ENCODE results near the gene MYADML2.

Gene MYADML2

GRCh38 chr17:81935709-81936084, 11.3 kb downstream of the MYADML2 start:
- DNase-seq = no peak

DNA sequence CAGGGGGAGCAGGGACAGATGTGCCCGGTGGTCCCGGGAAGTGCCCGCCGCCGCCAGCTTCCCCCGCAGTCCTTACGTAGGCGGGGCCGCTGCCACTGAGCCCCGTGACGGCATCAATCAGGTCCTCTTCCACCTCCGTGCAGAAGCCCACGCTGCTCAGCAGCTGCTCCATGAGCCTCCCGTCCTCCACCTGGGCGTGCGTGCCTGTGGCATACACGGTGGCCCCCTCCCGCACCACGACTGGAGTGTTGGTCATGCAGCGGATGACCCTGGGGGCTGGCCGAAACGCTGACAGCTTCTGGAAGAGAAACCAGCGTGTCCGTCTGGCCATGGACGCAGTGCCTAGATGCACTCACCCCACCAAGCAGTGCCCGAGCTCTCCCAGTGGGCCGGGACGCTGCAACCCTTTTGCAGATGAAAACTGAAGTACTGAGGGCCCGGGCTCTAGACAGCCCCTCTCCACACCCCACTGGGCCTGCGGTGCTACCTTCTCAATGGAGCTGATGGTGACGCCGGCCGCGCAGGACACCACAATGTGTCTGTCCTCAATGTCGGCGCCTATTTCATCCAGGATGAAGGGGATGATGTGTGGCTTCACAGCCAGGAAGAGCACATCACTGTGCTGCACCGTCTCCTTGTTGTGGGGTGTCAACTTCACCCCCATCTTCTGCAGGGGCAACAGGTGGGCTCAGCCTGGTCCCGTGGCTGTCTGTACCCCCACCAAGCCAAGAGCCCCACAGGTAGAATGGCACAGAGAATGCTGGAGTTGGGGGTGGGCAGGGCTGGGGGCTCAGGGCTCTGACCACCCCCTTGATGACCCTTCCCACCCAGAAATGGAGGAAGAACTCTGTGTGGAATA, 12.0 kb downstream of the MYADML2 start:
- DNase-seq = no peak

DNA sequence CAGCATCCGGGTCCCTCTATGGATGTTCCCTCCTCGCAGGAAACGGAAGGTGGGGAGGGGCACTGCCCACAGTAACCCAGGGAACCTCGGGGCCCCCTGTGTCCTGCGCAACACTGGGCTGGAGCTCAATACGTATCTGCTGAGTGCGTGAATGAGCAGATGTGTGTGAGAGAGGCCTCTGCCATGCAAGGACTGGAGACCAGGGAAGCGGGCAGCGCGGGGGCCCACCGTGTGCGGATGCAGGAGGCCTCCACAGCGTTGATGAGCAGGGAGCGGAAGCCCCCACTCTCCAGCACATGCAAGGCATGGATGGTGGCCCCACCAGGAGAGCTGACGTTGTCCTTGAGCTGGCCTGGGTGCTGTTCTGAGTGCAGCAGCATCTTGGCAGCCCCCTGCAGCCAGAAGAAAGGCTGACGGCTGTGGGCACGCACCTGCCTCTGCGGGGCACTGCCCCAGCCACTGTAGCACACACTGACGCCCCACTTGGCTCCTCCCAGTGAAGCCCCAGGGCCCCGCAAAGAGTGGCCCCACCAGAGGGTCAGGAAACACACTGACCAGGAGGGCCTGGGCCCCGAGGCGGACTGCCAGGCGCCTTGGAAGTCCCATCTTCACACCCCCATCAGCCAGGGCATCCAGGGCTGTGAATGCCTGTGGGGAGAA, 12.8 kb downstream of the MYADML2 start:
- no peak for DNase-seq

DNA sequence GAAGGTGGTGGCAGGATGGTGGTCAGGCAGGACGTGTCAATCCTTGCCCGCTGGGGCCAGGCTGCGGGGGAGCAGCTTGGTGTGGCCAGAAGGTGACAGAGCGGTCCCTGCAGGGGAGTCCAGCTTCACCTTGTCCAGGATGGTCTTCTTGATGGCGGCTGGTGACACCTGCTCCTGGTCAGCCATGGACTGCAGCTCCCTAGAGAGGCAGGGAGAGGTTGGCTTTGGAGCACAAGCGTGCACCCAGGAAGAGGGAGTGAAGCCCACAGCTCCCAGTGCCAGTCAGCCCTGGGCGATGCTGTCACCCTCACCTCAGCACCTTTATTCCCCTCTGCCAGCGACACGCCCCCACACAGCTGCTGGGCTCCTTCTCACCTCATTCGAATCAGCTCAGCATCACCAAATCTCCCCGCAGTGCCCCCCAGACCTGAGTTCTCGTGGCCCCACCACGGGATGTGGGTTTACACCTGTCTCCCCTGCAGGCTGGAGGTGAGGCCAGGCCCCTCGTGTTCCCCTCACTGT, 13.8 kb downstream of the MYADML2 start:
- DNase-seq = no peak

- DNase-seq = no peak
These were observed 14.6 kb downstream of the MYADML2 start for GRCh38 chr17:81932333-81932983.

GRCh38 chr17:81931557-81932332, 15.3 kb downstream of the MYADML2 start:
- DNase-seq = no peak

- DNase-seq = no peak
These were observed 15.9 kb downstream of the MYADML2 start for GRCh38 chr17:81931189-81931556.

DNA sequence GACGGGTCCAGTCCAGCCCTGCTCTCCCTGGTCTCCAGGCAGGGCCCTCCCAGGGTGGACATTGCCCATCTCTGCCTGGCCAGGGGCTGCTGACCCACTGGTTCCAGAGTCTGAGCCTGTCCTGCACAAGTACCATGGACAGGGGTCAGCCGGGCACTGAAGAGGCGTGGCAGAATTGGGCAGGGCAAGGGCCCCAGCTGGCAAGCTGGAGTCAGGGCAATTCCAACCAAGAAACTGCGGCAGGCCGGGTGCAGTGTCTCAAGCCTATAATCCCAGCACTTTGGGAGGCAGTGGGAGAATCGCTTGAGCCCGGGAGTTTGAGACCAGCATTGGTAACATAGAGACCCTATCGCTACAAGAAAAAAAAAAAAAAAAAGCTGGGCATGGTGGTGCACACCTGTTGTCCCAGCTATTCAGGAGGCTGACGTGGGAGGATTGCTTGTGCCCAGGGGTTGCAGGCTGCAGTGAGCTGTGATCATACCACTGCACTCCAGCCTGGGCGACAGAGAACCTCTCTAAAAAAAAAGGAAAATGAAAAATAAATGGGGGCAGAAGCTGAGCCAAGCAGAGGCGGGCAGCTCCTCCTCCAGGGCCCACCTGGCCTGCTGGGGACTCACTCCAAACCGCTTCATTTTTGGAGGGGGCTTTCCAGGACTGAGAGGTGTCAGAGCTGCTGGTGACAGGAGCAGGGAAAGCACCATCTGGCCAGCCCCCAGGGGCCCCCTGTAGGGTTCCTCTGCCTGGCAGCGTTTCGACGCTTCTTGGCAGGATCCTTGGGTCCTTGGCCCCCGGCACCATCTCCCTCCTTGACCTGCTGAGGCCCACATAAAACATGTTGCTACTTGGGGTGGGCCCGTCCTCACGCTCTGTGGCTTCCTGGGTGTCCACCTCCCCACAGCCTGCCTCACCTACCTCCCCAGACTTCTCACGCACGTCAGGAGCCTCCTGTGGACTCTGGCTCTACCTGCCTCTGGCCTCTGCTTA, 16.6 kb downstream of the MYADML2 start:
- DNase-seq = no peak

DNA sequence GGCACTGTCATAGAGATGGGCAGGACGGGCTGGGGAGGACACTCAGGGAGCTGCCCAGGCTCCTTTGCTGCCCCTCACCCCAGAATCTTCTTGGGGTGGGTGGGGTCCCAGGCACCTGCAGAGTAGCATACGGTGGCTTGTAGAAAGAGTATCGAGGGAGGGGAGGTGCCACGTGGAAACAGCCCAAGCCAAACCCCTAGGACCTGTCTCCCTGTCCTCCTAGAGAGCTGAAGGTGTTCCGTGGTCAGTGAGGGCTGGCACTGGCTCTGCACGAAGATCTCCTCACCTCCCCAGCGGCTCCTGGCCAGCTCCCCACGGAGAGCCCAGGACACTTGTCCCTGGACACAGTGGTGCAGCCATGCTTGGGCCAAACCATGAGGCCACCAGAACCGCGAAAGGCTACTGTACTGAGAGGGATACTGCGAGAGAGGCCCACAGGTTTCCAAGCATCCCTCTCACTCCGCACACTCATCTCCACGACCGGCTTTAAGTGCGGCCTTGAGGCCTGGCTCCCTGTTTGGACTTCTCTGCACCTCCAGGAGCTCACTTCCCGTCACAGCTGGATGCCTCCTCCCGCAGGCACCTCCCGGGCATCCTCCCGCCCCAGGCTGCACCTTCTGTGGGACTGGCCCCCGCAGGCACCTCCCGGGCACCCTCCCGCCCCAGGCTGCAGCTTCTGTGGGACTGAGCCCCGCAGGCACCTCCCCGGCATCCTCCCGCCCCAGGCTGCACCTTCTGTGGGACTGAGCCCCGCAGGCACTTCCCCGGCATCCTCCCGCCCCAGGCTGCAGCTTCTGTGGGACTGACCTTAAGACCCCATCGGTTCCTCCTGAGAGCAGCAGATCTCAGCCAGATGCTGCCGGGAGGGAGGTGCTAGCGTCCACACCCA, 17.5 kb downstream of the MYADML2 start:
- DNase-seq = no peak

- no peak for DNase-seq
These were observed 18.3 kb downstream of the MYADML2 start for GRCh38 chr17:81928544-81929252.

- DNase-seq = peak; percentile 52 to 90
These were observed 19.1 kb downstream of the MYADML2 start, which contains the start of gene MAFG for GRCh38 chr17:81927653-81928543. TSS of gene MAFG (minus strand) at chr17:81927735. CDS start at chr17:81923185, 4,550 bp downstream.

DNA sequence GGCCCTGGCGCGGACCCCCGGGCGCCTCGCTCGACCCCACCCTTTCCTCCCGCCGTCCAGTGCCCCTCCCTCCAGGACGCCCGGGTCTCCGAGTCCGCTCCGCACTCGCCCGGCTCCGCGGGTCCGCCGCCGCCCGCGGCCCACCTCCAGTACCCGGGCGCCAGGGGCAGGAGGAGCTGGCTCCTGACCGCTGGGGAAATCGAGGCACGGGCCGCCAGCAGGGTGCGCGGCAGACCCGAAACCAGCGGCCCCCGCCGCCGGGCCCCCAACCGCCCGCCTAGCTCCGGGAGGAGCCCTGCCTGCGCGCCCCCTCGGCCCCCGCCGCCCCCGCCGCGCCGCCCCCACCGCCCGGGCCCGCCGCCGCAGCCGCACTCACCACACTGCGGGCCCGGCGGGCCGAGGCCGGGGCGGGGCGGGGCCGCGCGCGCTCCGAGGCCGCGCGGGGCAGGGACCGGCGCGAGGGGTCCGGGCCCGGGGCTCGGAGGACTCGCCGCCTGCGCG, 19.8 kb downstream of the MYADML2 start:
- DNase-seq = no peak

DNA sequence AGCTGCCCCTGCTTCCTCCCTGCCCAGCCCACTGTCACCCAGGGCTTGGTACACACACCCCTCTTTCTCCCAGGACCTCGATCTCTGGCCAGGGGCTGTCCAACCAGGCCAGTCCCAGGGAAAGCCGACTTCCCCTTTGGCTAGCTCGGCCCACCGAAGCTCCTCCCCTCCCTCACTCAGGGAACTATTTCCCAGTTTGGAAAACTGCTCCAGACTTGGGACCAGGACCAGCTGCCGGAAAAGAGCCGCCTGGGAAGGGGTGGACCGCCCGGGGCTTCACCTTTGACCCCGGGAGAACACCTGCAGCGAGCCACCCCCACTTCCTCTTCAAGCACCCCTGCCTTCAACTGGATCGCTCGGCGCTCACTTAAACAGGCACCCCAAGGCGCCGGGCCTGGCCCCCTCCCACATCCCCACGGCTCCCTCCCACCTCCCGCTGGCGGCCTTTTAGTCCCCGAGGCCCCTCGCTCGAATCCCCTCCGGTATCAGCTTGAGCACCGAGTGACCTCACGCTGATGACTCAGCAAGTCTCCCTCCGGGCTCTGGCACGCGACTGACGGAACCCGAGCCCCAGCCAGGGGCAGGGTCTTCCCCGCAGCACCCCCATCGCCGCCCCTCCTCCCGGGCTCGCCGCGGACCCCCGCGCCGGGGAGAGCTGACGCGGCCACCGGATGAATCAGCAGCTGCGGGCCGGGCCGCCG, 20.4 kb downstream of the MYADML2 start:
- DNase-seq = peak; percentile 59 to 70

DNA sequence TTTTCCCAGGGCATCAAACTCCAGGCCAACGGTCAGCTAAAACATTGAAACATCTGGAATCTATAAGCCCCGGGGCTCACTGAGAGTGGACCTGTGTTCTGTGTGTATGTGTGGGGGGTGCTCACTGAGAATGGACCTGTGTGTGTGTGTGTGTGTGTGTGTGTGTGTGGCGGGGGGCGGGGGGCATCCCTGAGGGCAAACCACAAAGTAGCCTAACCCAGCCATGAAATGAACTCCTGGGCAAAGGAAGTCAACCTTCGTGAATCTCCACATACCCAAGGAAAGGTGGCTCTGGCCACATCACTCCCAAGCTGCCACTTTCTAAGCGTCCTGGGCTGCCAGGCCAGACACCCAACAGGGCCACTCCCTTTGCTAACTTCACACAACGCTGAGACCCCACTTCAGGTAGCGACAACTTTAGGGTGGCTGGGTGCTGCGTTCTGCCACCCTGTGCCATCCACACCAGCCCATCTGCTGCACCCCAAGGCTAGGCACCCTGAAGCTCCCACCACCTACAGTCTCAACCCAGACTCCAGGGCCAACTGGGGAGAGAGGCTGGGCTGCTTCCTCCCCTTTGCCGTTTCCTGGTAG, 21.1 kb downstream of the MYADML2 start:
- no peak for DNase-seq

DNA sequence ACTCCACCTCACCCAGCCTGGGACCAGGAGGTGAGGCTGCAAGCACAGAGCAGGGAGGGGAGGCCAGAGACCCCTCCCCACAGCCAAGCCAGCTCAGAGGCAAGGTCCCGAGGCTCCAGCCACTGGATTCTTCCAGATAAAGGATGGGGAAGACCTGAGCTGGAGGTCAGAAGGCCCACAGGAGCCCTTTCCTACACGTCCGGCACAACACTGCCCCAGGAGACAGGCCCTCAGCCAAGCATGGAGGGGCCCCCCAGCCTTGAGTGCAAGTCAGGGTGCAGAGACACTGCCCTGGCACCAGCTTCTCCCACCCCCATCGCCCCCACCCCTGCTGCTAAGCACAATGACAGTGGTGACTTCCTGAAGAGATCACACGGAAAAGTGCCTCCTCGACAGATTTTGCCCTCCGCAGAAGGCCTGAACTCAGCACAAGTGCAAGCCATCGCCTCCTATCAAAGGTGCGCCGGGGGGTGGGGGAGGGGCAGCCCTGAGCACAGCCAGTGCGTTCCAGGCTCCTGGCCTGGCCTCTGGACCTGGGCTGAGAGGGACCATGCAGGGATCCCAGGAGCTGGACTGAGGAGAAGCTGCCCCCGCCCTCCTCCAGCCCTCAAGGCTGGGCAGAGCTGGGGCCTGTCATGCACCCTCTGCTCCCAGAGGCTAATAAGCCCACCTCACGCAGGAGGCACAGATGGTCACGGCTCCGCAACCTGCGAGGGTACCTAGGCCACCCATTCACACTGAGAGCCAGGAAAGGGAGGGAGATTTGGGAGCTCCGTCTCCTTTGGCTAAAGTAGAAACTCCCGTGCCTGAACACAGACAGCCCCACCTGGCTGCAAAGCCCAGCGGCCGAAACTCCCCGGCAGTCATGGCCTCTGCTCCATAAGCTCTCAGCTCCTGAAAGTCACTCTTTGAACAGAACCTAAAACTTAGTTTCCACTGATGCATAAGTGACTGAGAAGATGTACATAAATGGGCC, 22.2 kb downstream of the MYADML2 start:
- no peak for DNase-seq
